Type B pancreatic cell (in vitro differentiated cells): Measurements from ENCODE around the gene ATIC. TPM values are rescaled to one million over a fixed set of nuclear protein-coding genes. Genes with fewer than 3 reads are reported as not detected.

Experiments used
- DNase-seq: peaks from one replicate; pipeline ENCODE4 v3.0.0; 2021; ENCODE audit warnings: mixed read lengths; ENCODE audit not compliant: unreplicated experiment; ENCODE audit errors: extremely low spot score
- H3K27ac Mint-ChIP-seq: 2 replicates; pipeline ENCODE4 v1.8.0; 2021; ENCODE audit warnings: mild to moderate bottlenecking, mixed read lengths
- H3K27me3 Mint-ChIP-seq: 2 replicates; pipeline ENCODE4 v1.8.0; 2021; ENCODE audit warnings: mixed read lengths
- H3K36me3 Mint-ChIP-seq: 2 replicates; pipeline ENCODE4 v1.8.0; 2021; ENCODE audit warnings: mixed read lengths
- H3K4me1 Mint-ChIP-seq: one replicate; pipeline ENCODE4 v1.8.0; 2021; ENCODE audit warnings: mixed read lengths; ENCODE audit not compliant: unreplicated experiment
- H3K4me3 Mint-ChIP-seq: 2 replicates; pipeline ENCODE4 v1.8.0; 2021; ENCODE audit warnings: mild to moderate bottlenecking, mixed read lengths
- H3K9me3 Mint-ChIP-seq: 2 replicates; pipeline ENCODE4 v1.8.0; 2021; ENCODE audit warnings: mixed read lengths
- CTCF ChIP-seq: fragments of 200-600 bp; sonication (generic); conservative IDR thresholded peaks from 2 replicates; pipeline ENCODE4 v1.5.0; 2021; ENCODE audit warnings: antibody characterized with exemption, mild to moderate bottlenecking
- total RNA-seq: library from RNA; stranded (reverse); gene quantifications from 2 replicates; pipeline ENCODE4 v1.2.1, GENCODE V29; 2021; ENCODE audit warnings: low replicate concordance

Gene ATIC
- total RNA-seq, 1 donor from 2014 or later: 152 TPM

GRCh38 chr2:215361876-215362561, 50.2 kb downstream of the ATIC start:
- H3K36me3 Mint-ChIP-seq: peaks cover 34% of the 10 kb centered on the region
- DNase-seq: no peak
- no peaks in the 10 kb centered on the region for H3K4me1 Mint-ChIP-seq
- H3K27me3 Mint-ChIP-seq: no peaks in the 10 kb centered on the region
- no peaks in the 10 kb centered on the region for H3K9me3 Mint-ChIP-seq
- no peak for TF ChIP-seq CTCF
- no peak overlapping the region for H3K4me3 Mint-ChIP-seq
- H3K27ac Mint-ChIP-seq: no peak overlapping the region

GRCh38 chr2:215362562-215362904, 50.7 kb downstream of the ATIC start:
- H3K36me3 Mint-ChIP-seq: peaks cover 38% of the 10 kb centered on the region
- no peak overlapping the region for H3K27ac Mint-ChIP-seq
- no peak for TF ChIP-seq CTCF
- no peak for DNase-seq
- no peaks in the 10 kb centered on the region for H3K4me1 Mint-ChIP-seq
- no peaks in the 10 kb centered on the region for H3K9me3 Mint-ChIP-seq
- no peak overlapping the region for H3K4me3 Mint-ChIP-seq
- no peaks in the 10 kb centered on the region for H3K27me3 Mint-ChIP-seq

GRCh38 chr2:215363039-215363438, 51.2 kb downstream of the ATIC start:
- Mint-ChIP-seq H3K4me1 (no peaks in the 10 kb centered on the region), H3K27me3 (no peaks in the 10 kb centered on the region), H3K27ac (no peak overlapping the region), H3K9me3 (no peaks in the 10 kb centered on the region), H3K36me3 (peaks cover 42% of the 10 kb centered on the region), H3K4me3 (no peak overlapping the region)
- no peak for TF ChIP-seq CTCF
- DNase-seq: no peak

GRCh38 chr2:215363461-215364156, 51.8 kb downstream of the ATIC start:
- peaks cover 42% of the 10 kb centered on the region for H3K36me3 Mint-ChIP-seq
- H3K4me1 Mint-ChIP-seq: no peaks in the 10 kb centered on the region
- H3K27me3 Mint-ChIP-seq: no peaks in the 10 kb centered on the region
- no peak overlapping the region for H3K27ac Mint-ChIP-seq
- H3K4me3 Mint-ChIP-seq: no peak overlapping the region
- no peak for TF ChIP-seq CTCF
- no peaks in the 10 kb centered on the region for H3K9me3 Mint-ChIP-seq
- DNase-seq: no peak

GRCh38 chr2:215364157-215365155, 52.6 kb downstream of the ATIC start:
- no peaks in the 10 kb centered on the region for H3K4me1 Mint-ChIP-seq
- peaks cover 42% of the 10 kb centered on the region for H3K36me3 Mint-ChIP-seq
- no peak for TF ChIP-seq CTCF
- DNase-seq: no peak
- H3K27me3 Mint-ChIP-seq: no peaks in the 10 kb centered on the region
- no peaks in the 10 kb centered on the region for H3K9me3 Mint-ChIP-seq
- H3K27ac Mint-ChIP-seq: no peak overlapping the region
- H3K4me3 Mint-ChIP-seq: no peak overlapping the region
